Kidney (tissue), 14 donors: ENCODE data around the gene ZNF664. TPM values are rescaled to one million over a fixed set of nuclear protein-coding genes. Genes with fewer than 3 reads are reported as not detected.

Source experiments
- DNase-seq, 5 donors: peaks; one replicate each; pipeline ENCODE4 v3.0.0-alpha.2; 2013 to 2020
- FAIRE-seq: peaks from 2 replicates; lab custom pipeline; 2012; peaks lifted over from hg19 to GRCh38; lab: Jason Lieb, UNC
- H3K27ac ChIP-seq, 2 donors: one replicate each; pipeline ENCODE4 v1.7.0; 2013; ENCODE audit warnings: low read depth in 2 of 2, low read length in 2 of 2, inconsistent platforms in 1 of 2
- H3K27me3 ChIP-seq: one replicate; pipeline ENCODE4 v1.7.1; 2013; ENCODE audit warnings: low read length, inconsistent platforms; ENCODE audit not compliant: control insufficient read depth, insufficient read depth
- H3K36me3 ChIP-seq, 3 donors: one replicate each; pipeline versions ENCODE4 v1.7.0 to v1.7.1; 2013; ENCODE audit warnings: low read length in 3 of 3, control low read depth in 1 of 3, inconsistent platforms in 1 of 3; ENCODE audit not compliant: insufficient read depth in 3 of 3, control insufficient read depth in 2 of 3
- H3K4me1 ChIP-seq, 3 donors: one replicate each; pipeline versions ENCODE4 v1.7.0 to v1.7.1; 2013; ENCODE audit warnings: low read length in 3 of 3, inconsistent platforms in 1 of 3, low read depth in 1 of 3; ENCODE audit not compliant: control insufficient read depth in 2 of 3, insufficient read depth in 2 of 3
- H3K4me3 ChIP-seq, 3 donors: one replicate each; pipeline versions ENCODE4 v1.7.0 to v1.8.1; 2013; ENCODE audit warnings: low read length in 3 of 3, control low read depth in 1 of 3, inconsistent platforms in 1 of 3
- H3K9ac ChIP-seq, 3 donors: one replicate each; pipeline versions ENCODE4 v1.7.0 to v1.7.1; 2013; ENCODE audit warnings: low read length in 3 of 3, control low read depth in 1 of 3, inconsistent platforms in 1 of 3
- H3K9me3 ChIP-seq, 3 donors: one replicate each; pipeline versions ENCODE4 v1.7.0 to v1.7.1; 2013; ENCODE audit warnings: low read length in 3 of 3, control low read depth in 1 of 3, inconsistent platforms in 1 of 3; ENCODE audit not compliant: control insufficient read depth in 2 of 3, insufficient read depth in 1 of 3
- CTCF ChIP-seq: IDR thresholded peaks from 3 replicates; pipeline ENCODE4 v1.5.1; 2012; ENCODE audit warnings: mild to moderate bottlenecking, moderate library complexity, borderline replicate concordance; ENCODE audit not compliant: insufficient read depth; ENCODE audit errors: extremely low read depth
- intact Hi-C: fragments of 100-400 bp; cut with DNase I; formaldehyde crosslinking; loops from one replicate; pipeline ENCODE4 v1.11.1; 2022
- polyA plus RNA-seq: library from polyadenylated mRNA; stranded (reverse); fragments of 350-450 nt; fragmentation: Illumina TruSeq; extraction: RNeasy Lipid Tissue Mini Kit (QIAGEN cat#74804); gene quantifications from one replicate; pipeline ENCODE4 v1.2.3, GENCODE V29; 2014; ENCODE audit warnings: low read depth, low replicate concordance; ENCODE audit not compliant: insufficient read depth
- total RNA-seq: library from RNA; stranded (reverse); fragmentation: NEBNext Ultra II Directional; extraction: Animal tissue kit (Norgen Biotek cat#: 25700); gene quantifications from one replicate; pipeline ENCODE4 v1.2.1, GENCODE V29; 2021
- donor health status: control.
- donor health status: control.
- donor health status: control.
- donor health status: control.
- donor health status: control.
- donor health status: DM: yes; HTN: yes; CAD: no.
- donor health status: Normal renal cell carcinoma (clear cell type).

The ZNF664 gene
- total and polyA plus RNA-seq, 2 donors from 2014 or later = 44.9 to 104 TPM

GRCh38 chr12:123939716-123940626, 33.0 kb upstream of the ZNF664 start:
- Histone ChIP-seq H3K27ac (no peak overlapping the region), H3K36me3 (peaks cover 0 to 21% (median 18%) of the 10 kb centered on the region in 3 donors), H3K4me1 (peaks cover 0 to 3% (median 0%) of the 10 kb centered on the region in 3 donors), H3K4me3 (no peak overlapping the region), H3K9ac (no peak overlapping the region), H3K27me3 (no peaks in the 10 kb centered on the region), H3K9me3 (no peaks in the 10 kb centered on the region)
- TF ChIP-seq CTCF = no peak
- DNase-seq (no peak), FAIRE-seq (no peak)
- intact Hi-C loops = no loop called here

- intact Hi-C loops = no loop called here
- FAIRE-seq (no peak), DNase-seq (no peak)
- no peak overlapping the region for H3K9ac ChIP-seq
- no peak for TF ChIP-seq CTCF
- H3K36me3 ChIP-seq = peaks cover 0 to 21% (median 20%) of the 10 kb centered on the region in 3 donors
- peaks cover 0 to 3% (median 0%) of the 10 kb centered on the region in 3 donors for H3K4me1 ChIP-seq
- H3K9me3 ChIP-seq = no peaks in the 10 kb centered on the region
- H3K27me3 ChIP-seq = no peaks in the 10 kb centered on the region
- H3K27ac ChIP-seq = no peak overlapping the region
- H3K4me3 ChIP-seq = no peak overlapping the region
These were observed 32.4 kb upstream of the ZNF664 start for GRCh38 chr12:123940627-123940966.

- Histone ChIP-seq H3K27ac (no peak overlapping the region), H3K4me3 (no peak overlapping the region), H3K9me3 (no peaks in the 10 kb centered on the region), H3K27me3 (no peaks in the 10 kb centered on the region), H3K9ac (no peak overlapping the region), H3K36me3 (peaks cover 0 to 21% (median 20%) of the 10 kb centered on the region in 3 donors), H3K4me1 (peaks cover 0 to 3% (median 0%) of the 10 kb centered on the region in 3 donors)
- no peak for TF ChIP-seq CTCF
- DNase-seq (no peak), FAIRE-seq (no peak)
- intact Hi-C loops = no loop called here
These were observed 32.0 kb upstream of the ZNF664 start for GRCh38 chr12:123941000-123941399.
